ENCODE results near the gene STRA8.

Gene STRA8, protein sequence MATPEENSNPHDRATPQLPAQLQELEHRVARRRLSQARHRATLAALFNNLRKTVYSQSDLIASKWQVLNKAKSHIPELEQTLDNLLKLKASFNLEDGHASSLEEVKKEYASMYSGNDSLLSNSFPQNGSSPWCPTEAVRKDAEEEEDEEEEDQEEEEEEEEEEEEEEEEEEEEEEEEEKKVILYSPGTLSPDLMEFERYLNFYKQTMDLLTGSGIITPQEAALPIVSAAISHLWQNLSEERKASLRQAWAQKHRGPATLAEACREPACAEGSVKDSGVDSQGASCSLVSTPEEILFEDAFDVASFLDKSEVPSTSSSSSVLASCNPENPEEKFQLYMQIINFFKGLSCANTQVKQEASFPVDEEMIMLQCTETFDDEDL

DNA sequence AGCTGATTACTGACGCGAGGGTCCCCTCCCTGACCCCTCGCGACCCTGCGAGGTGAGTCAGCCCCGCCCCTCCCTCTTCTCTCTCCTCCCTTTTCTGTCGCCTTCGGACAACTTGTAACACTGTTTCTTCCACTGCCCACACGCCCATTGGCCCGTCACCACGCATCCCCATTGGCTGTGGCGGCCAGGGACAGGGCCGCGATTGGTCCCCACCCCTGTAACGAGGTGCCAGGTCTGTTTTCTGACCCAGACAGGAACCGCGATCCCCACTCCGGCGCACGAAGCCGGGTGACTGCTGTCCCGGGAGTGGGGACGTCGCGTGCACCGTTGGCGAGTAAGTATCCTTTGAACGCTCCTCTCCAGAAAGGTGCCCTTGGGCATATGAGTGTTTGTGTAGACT, at the start of gene STRA8:
Gene STRA8, plus strand, starts transcription at position 269 of the 400 bp plus-strand sequence. CDS start 6,687 bp downstream, outside the sequence.
- no peak for TF ChIP-seq POLR2AphosphoS5 (IDR thresholded peaks at IDR 0.05; ENCODE audit: borderline replicate concordance, low read depth, low read length)
- Histone ChIP-seq H3K9me3 (ENCODE audit: low read depth, low read length) (no peaks in the 10 kb centered on the region), H3K4me3 (no peak within 1 kb of the TSS), H3K27ac (no peak within 1 kb of the TSS), H3K36me3 (ENCODE audit: insufficient read depth, low read length) (no peaks in the 10 kb centered on the region), H3K9ac (ENCODE audit: insufficient read length) (no peak within 1 kb of the TSS)
- DNase-seq (ENCODE audit: low read depth, low spot score) = no peak

DNA sequence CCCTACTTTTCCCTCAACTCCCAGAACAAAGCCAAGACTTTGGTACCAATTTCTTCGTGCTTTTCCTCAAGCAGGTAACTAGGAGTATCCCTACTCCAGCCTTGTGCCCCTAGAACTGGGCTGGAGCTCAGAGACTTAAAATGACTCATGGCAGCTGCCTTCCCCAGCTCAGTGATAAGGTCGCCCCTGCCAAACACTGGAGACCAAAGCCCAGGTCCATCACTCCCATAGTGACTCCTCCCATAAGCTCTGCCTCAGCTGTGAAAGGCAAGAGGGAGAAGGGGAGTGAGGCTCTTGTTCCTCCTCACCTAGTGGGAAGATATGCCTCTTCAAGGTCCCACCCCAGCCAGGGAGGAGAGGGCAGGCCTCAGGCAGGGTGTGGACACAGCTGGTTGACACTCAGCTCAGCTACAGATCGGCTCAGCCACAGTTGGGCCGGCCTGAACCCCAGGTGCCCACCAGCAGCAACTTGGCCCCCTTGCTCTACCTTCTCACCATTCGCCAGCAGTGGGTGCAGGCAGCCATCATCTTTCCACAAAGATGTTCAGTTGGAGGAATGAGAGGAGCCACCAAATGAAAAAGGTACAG, 49.3 kb upstream of the STRA8 start:
- TF ChIP-seq POLR2AphosphoS5 (IDR thresholded peaks at IDR 0.05; ENCODE audit: borderline replicate concordance, low read depth, low read length) (no peak), FOXP2 (optimal IDR thresholded peaks at IDR 0.05; ENCODE audit: control extremely low read depth, extremely low read length, insufficient read depth) (no peak), EZH2 (IDR thresholded peaks at IDR 0.05) (no peak)
- no peak overlapping the region for H3K4me3 ChIP-seq
- H3K9ac ChIP-seq (ENCODE audit: insufficient read length) = no peak overlapping the region
- peaks cover 19% of the 10 kb centered on the region; the same call in 1 of the 2 replicates for H3K36me3 ChIP-seq (ENCODE audit: insufficient read depth, low read length)
- peaks cover 7% of the 10 kb centered on the region; the same call in 1 of the 2 replicates for H3K9me3 ChIP-seq (ENCODE audit: low read depth, low read length)
- DNase-seq (ENCODE audit: low read depth, low spot score) = no peak
- no peak overlapping the region for H3K27ac ChIP-seq

DNA sequence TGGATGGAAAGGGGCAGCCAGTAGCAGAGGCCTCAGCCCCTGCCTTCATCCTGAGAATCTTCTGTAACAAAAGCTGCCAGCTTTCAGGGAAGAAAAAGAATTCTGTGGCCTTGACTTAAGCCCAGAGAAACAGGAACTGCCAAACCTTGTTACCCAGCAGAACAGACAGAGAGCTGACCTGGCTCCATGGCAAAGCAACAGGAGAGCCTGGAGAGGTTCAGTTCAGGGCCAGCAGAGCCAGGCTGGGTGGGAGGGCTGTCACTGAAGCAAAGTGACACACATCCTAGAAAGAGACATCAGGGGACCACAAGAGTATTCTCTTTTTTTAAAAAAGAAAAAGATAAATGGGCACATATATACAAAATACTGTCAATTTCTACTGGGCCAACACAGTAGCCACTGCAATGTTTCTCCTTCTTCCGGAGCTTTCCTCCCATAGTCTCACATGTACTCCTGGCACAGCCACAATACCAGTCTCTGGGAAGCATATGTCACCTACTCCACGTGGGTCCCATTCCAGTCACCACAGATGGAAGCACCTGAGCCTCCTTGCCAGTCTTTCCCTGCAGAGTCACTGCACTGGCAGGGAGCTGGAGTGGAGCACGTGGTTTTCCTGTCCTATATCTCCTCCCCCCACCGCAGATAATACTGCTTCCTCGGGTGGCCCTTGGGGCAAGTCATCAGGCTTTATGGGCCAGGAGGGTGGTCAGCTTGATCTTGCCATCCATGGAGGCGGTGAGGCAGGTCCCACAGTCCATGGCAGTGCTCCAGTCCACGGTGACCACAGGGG, 48.0 kb upstream of the STRA8 start:
- peaks cover 19% of the 10 kb centered on the region; the same call in 1 of the 2 replicates for H3K36me3 ChIP-seq (ENCODE audit: insufficient read depth, low read length)
- peaks cover 5% of the 10 kb centered on the region; the same call in 1 of the 2 replicates for H3K9me3 ChIP-seq (ENCODE audit: low read depth, low read length)
- no peak for DNase-seq (ENCODE audit: low read depth, low spot score)
- H3K9ac ChIP-seq (ENCODE audit: insufficient read length) = no peak overlapping the region
- no peak overlapping the region for H3K27ac ChIP-seq
- H3K4me3 ChIP-seq = no peak overlapping the region
- TF ChIP-seq FOXP2 (optimal IDR thresholded peaks at IDR 0.05; ENCODE audit: control extremely low read depth, extremely low read length, insufficient read depth) (no peak), EZH2 (IDR thresholded peaks at IDR 0.05) (no peak), POLR2AphosphoS5 (IDR thresholded peaks at IDR 0.05; ENCODE audit: borderline replicate concordance, low read depth, low read length) (no peak)

DNA sequence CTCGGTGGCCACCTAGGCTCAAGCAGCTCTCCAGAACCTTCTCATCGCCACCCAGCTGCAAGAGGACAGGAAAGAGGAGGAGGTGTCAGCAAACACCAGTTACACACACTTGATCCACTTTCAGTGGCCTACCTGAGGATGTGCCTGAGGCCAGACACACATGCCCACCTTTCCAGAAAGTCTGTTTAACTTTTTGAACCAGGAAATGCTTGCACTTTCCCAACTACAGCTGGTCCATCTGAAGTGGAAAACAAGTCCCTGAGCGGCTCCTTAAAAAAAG, 47.4 kb upstream of the STRA8 start:
- no peak for DNase-seq (ENCODE audit: low read depth, low spot score)
- TF ChIP-seq FOXP2 (optimal IDR thresholded peaks at IDR 0.05; ENCODE audit: control extremely low read depth, extremely low read length, insufficient read depth) = no peak
- no peak for TF ChIP-seq POLR2AphosphoS5 (IDR thresholded peaks at IDR 0.05; ENCODE audit: borderline replicate concordance, low read depth, low read length)
- TF ChIP-seq EZH2 (IDR thresholded peaks at IDR 0.05) = no peak
- Histone ChIP-seq H3K9me3 (ENCODE audit: low read depth, low read length) (no peaks in the 10 kb centered on the region), H3K9ac (ENCODE audit: insufficient read length) (no peak overlapping the region), H3K4me3 (no peak overlapping the region), H3K36me3 (ENCODE audit: insufficient read depth, low read length) (peaks cover 16% of the 10 kb centered on the region; the same call in 1 of the 2 replicates), H3K27ac (no peak overlapping the region)

DNA sequence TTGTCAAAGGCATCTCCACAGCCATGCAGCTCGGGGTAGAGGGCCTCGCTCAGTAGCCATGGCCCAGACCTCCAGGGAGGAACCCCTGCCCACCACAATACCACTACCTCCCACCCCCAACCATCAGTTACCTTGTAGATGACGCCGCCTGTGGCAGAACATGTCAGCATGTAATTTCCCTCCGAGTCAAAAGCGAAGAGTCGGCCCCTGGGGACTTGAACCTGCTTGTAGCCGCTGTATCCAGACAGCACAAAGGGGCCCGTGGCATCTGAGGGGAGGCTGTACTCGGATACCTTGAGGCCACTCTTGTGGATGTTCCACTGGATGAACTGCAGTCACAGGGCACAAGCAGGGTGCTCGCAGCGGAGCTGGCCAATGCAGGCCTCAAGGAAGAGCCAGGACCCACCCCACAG, 46.8 kb upstream of the STRA8 start:
- peaks cover 16% of the 10 kb centered on the region; the same call in 1 of the 2 replicates for H3K36me3 ChIP-seq (ENCODE audit: insufficient read depth, low read length)
- no peak overlapping the region for H3K27ac ChIP-seq
- no peak for TF ChIP-seq EZH2 (IDR thresholded peaks at IDR 0.05)
- no peak for TF ChIP-seq POLR2AphosphoS5 (IDR thresholded peaks at IDR 0.05; ENCODE audit: borderline replicate concordance, low read depth, low read length)
- no peak for TF ChIP-seq FOXP2 (optimal IDR thresholded peaks at IDR 0.05; ENCODE audit: control extremely low read depth, extremely low read length, insufficient read depth)
- H3K4me3 ChIP-seq = no peak overlapping the region
- no peaks in the 10 kb centered on the region for H3K9me3 ChIP-seq (ENCODE audit: low read depth, low read length)
- no peak overlapping the region for H3K9ac ChIP-seq (ENCODE audit: insufficient read length)
- DNase-seq (ENCODE audit: low read depth, low spot score) = no peak

DNA sequence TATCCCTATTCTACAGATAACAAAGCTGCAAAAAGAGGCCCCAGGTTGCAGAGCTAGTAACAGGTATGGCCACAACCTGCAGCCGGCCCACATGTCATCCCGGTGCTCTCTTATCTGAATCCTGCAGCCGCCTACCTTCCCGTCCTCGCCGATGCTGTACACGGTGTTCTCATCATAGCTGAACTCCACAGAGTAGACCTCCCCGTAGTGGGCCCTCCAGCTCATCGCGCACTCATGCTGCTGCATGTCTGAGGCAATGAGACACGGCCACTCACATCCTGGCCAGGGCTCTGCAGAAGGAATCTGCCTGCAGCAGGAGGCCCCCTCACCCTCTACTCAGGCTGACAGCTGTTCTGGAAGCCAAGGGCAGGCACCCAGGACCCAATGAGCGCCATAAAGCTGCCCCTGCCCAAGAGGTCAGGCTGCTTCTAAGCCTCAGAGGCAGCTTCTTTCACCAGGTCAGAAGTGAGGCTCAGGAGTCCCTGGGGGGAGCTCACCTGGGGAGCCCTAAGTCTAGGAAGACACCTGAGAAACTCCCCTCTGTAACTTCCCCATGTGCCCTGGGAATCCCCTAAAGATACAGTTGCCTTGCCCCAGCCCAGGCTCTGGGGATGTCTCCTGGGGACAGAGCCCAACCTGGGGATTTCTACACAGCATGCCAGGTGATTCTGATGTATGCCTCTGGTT, 45.2 kb upstream of the STRA8 start:
- Histone ChIP-seq H3K9ac (ENCODE audit: insufficient read length) (peak overlapping the region; percentile 14), H3K4me3 (peak overlapping the region; percentile 71; the same call in 1 of the 2 replicates)
- no peak for TF ChIP-seq EZH2 (IDR thresholded peaks at IDR 0.05)
- no peak for TF ChIP-seq FOXP2 (optimal IDR thresholded peaks at IDR 0.05; ENCODE audit: control extremely low read depth, extremely low read length, insufficient read depth)

DNA sequence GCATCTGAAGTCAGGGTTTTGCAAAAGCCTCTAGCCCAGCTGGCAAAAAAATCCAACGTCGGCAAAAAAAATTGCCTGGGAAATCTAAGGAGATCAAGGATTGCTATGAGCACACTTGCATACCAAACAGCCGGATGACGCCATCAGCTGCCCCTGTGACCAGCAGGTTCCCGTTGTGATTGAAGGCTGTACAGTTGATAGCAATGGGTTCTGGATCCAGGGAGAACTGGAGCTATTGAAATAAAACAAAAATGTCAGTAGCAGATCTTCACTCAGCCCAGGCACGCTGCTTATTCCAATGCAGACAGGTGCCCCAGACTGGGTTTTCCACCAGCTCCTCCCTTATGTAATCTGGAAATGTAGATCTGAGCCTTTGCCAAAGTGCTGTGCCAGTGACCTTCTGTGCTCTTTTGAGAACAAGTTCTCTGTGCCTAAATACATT, 44.4 kb upstream of the STRA8 start:
- peaks cover 16% of the 10 kb centered on the region; the same call in 1 of the 2 replicates for H3K36me3 ChIP-seq (ENCODE audit: insufficient read depth, low read length)

More for the DNA sequence above, 45.2 kb upstream of the STRA8 start:
- Histone ChIP-seq H3K27ac (peak overlapping the region; percentile 97), H3K9me3 (ENCODE audit: low read depth, low read length) (no peaks in the 10 kb centered on the region), H3K36me3 (ENCODE audit: insufficient read depth, low read length) (peaks cover 16% of the 10 kb centered on the region; the same call in 1 of the 2 replicates)
- DNase-seq (ENCODE audit: low read depth, low spot score) = no peak

More for the DNA sequence above, 44.4 kb upstream of the STRA8 start:
- no peak for DNase-seq (ENCODE audit: low read depth, low spot score)
- Histone ChIP-seq H3K4me3 (peak overlapping the region; percentile 71), H3K9ac (ENCODE audit: insufficient read length) (peak overlapping the region; percentile 14), H3K27ac (peak overlapping the region; percentile 97), H3K9me3 (ENCODE audit: low read depth, low read length) (no peaks in the 10 kb centered on the region)
- no peak for TF ChIP-seq EZH2 (IDR thresholded peaks at IDR 0.05)
- no peak for TF ChIP-seq FOXP2 (optimal IDR thresholded peaks at IDR 0.05; ENCODE audit: control extremely low read depth, extremely low read length, insufficient read depth)
- TF ChIP-seq POLR2AphosphoS5 (IDR thresholded peaks at IDR 0.05; ENCODE audit: borderline replicate concordance, low read depth, low read length) = no peak

Measured in SK-N-MC (cell line).